GM21423 (cell line): ENCODE measurements around the gene KHDRBS1.
"Not testable (repeated sequence)": the region's sequence is repeated elsewhere in the genome, so short reads cannot be mapped to it uniquely, and the experiment has no call there.

ENCODE experiments used
- ATAC-seq: cut with Tn5 transposase; IDR thresholded peaks from one replicate; pipeline ENCODE4 v1.9.1; 2021; ENCODE audit warnings: mild to moderate bottlenecking, moderate library complexity; ENCODE audit not compliant: unreplicated experiment

KHDRBS1 gene

GRCh38 chr1:32060914-32061313 is 47.2 kb downstream of the KHDRBS1 start:
- no peak for ATAC-seq

- ATAC-seq, result no peak
Measured at GRCh38 chr1:32062867-32063230, 49.2 kb downstream of the KHDRBS1 start.

GRCh38 chr1:32063261-32063681 is 49.6 kb downstream of the KHDRBS1 start:
- ATAC-seq, result no peak

DNA sequence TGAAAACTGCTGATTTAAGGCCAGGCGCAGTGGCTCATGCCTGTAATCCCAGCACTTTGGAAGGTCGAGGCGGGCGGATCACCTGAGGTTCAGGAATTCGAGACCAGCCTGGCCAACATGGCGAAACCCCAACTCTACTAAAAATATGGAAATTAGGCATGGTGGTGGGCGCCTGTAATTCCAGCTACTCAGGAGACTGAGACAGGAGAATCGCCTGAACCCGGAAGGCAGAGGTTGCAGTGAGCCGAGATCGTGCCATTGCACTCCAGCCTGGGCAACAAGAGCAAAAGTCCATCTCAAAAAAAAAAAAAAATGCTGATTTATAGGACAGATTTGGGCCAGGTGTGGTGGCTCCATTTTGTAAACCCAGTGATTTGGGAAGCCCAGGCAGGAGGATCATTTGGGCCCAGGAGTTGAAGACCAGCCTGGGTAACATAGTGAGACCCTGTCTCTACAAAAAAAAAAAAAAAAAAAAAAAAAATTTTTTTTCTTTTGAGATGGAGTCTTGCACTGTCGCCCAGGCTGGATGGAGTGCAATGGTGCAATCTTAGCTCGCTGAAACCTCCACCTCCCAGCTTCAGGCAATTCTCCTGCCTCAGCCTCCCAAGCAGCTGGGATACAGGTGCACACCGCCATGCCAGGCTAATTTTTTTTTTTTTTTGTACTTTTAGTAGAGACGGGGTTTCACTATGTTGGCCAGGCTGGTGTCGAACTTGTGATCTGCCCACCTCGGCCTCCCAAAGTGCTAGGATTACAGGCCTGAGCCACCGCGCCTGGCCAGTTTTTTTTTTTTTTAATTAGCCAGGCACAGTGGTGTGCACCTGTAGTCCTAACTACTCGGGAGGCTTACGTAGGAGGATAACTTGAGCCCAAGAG is 52.2 kb downstream of the KHDRBS1 start:
- ATAC-seq, result not testable (repeated sequence)

GRCh38 chr1:32066489-32066873 is 52.8 kb downstream of the KHDRBS1 start:
- no peak for ATAC-seq

GRCh38 chr1:32068957-32069588 is 55.4 kb downstream of the KHDRBS1 start:
- ATAC-seq, result no peak

DNA sequence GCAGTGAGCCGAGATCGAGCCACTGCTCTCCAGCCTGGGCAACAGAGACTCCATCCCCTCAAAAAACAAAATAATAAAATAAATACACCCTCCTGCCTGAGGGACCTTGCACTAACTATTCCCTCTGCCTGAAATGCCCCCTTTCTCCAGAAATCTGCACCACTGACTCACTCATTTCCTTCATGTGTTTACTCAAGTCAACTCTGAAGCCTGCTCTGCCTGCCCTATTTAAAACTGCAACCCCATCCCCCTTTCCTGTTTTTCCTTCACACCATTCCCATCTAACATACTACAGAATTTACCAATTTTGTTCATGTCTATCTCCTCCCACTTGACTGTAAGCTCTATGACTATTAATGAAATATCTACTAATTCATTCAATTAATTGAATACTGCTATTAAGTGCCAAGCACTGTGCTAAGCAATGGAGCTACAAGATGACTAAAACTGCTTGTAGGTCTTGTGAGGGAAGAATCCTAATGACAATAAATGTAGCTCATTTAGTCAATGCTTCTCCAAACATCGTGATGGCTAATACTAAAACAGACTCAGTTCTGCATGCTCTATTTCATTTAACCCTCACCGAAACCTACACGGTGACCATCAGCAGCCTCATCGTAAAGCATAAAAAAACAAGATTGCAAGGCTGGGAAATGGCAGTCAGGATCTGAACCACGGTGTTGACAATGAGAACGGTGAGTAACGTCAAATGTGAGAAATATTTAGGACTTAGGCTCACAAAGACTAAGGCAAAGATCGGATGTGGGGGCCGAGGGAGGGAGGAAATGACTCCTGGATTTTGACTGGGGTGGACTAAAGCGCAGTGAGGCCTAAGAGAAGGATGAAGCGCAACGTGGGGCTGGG is 58.3 kb downstream of the KHDRBS1 start:
- ATAC-seq, result no peak

DNA sequence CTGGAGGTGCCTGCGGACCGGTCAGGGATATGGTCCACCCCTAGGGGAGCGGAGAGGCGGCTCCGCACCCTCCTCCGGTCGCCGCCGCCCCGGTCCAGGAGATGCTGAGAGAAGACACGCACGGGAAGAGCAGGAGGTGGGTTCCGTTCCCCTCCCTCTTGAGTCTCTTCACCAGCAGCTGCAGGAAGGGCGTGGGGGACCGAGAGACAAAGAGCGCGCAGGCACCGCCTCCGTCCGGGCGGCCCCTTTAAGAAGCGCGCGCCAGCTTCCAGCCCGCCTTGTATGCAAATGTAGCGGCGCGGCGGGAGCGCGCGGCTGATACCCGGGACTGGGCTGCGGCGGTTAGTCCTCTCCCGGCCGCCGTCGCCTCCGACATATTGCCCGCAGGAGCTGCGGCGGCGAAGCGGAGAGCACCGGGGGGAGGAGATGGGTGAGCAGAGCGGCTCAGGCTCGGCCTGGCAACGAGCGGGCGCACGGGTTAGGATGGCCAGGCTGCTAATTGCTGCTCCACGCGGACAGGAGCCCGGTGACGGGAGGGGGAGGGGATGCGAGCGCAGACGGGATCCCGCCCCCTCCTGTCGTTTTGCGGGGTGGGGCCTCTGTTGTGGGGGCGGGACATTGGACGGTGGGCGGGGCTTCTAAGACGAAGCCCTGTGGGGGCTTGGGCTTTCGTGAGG is 59.1 kb downstream of the KHDRBS1 start, which contains the start of gene TMEM39B:
TSS of gene TMEM39B (plus strand) at position 318 of the 677 bp plus-strand sequence. CDS start at position 427, 109 bp downstream.
- ATAC-seq, result peak; percentile 80

DNA sequence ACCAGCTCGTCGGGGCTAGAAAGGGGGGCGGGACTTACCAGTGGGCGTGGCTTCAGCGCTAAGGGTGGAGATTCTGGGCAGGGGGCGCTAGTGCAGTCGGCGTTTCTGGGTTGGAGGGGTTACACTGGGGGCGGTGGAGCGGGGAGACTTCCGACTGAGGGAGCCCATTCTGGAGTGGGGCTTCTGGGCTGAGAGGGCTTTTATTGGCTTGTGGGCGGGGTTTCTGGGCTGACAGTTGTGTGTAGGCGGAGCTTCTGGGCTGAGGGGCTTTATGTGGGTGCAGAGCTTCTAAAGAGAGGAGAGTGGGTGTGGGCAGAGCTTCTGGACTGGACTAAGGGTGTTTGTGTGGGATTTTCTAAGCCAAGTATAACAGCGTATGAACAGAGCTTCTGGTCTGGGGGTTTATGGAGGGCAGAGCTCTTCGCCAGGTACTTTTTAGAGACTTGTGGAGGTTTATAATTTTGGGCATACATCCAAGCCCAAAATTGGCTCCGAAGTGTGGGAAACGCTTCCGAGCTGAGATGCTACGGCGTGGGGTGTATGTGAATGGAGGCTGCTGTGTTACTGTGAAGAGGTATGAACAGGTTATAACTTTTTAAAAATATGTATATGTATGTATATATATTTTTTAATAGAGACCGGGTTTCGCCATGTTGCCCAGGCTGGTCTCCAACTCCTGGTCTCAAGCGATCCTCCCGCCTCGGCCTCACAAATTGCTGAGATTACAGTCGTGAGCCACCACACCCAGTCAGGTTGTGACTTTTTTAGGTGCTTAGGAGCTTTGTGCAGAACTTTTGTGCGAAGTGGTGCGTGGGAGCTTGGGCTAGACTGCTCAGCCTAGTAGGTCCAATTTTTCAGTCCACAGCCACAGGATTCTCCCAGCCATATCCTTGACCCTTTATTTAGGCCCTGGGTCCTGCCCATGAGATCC is 59.9 kb downstream of the KHDRBS1 start:
- ATAC-seq, result no peak

- no peak for ATAC-seq
Measured at GRCh38 chr1:32074841-32075240, 61.2 kb downstream of the KHDRBS1 start.

- ATAC-seq, result no peak
Measured at GRCh38 chr1:32077451-32077850, 63.8 kb downstream of the KHDRBS1 start.

GRCh38 chr1:32082022-32082421 is 68.4 kb downstream of the KHDRBS1 start:
- no peak for ATAC-seq

DNA sequence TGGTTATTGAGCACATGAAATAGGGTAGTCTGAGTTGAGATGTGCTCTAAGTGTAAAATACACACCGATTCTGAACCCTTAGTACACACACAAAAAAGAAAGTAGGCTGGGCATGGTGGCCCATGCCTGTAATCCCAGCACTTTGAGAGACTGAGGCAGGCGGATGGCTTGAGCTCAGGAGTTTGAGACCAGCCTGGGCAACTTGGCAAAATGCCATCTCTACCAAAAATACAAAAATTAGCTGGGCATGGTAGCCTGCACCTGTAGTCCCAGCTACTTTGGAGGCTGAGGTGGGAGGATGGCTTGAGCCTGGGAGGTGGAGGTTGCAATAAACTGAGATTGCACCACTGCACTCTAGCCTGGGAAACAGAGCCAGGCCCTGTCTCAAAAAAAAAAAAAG is 72.7 kb downstream of the KHDRBS1 start:
- ATAC-seq, result not testable (repeated sequence)

DNA sequence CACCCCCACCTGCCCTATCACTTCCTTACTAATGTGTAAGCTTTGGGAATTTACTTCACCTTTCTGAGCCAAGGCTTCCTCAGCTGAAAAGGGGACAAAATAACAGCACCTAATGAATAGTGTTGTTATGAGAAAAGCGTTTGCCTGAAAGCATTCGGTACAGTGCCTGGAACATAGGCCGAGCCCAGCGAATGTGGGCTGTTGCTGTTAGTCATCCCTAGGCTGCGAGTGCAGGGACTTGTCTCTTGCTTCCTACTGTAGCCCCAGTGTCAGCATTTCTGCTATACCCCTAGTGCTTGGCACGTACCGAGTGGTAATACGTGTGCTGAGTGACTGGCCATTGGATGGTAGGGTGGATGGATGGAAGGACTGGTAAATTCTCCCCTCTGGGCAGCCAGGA is 77.5 kb downstream of the KHDRBS1 start:
- no peak for ATAC-seq

- no peak for ATAC-seq
Measured at GRCh38 chr1:32091591-32091990, 77.9 kb downstream of the KHDRBS1 start.
